Neural cell (in vitro differentiated cells): ENCODE measurements around the gene ORM1. TPM values are rescaled to one million over a fixed set of nuclear protein-coding genes. Genes with fewer than 3 reads are reported as not detected.

Experiments used
- H2AFZ ChIP-seq: fragments of 200-600, 300-800 bp; sonication (generic), shearing (Covaris generic); 2 replicates; pipeline ENCODE4 v1.6.0; 2014; ENCODE audit warnings: low read depth, mild to moderate bottlenecking, antibody characterized with exemption, low read length, moderate library complexity
- H3F3A ChIP-seq: fragments of 200-600 bp; shearing (Covaris generic); 2 replicates; pipeline ENCODE4 v1.6.1; 2016; ENCODE audit warnings: mild to moderate bottlenecking, moderate library complexity, mixed read lengths, antibody characterized with exemption, low read length; ENCODE audit not compliant: insufficient read depth, poor library complexity, severe bottlenecking
- H3K27ac ChIP-seq: fragments of 200-600, 300-800 bp; sonication (generic), shearing (Covaris generic); 2 replicates; pipeline ENCODE4 v1.5.1; 2014; ENCODE audit warnings: mild to moderate bottlenecking, low read length, moderate library complexity
- H3K27me3 ChIP-seq: fragments of 300-800, 200-600 bp; sonication (generic), shearing (Covaris generic); 2 replicates; pipeline ENCODE4 v1.6.0; 2014; ENCODE audit warnings: mild to moderate bottlenecking, low read depth, low read length, moderate library complexity; ENCODE audit not compliant: insufficient read depth
- H3K36me3 ChIP-seq: fragments of 300-800, 200-600 bp; sonication (generic), shearing (Covaris generic); 2 replicates; pipeline ENCODE4 v1.5.1; 2014; ENCODE audit warnings: mild to moderate bottlenecking, antibody characterized with exemption, low read length, moderate library complexity; ENCODE audit not compliant: insufficient read depth
- H3K4me2 ChIP-seq: fragments of 300-800, 200-600 bp; sonication (generic), shearing (Covaris generic); 2 replicates; pipeline ENCODE4 v1.6.0; 2014; ENCODE audit warnings: mild to moderate bottlenecking, low read length
- H3K4me3 ChIP-seq: fragments of 300-800, 200-600 bp; sonication (generic), shearing (Covaris generic); 2 replicates; pipeline ENCODE4 v1.5.1; 2014; ENCODE audit warnings: mild to moderate bottlenecking, low read length, moderate library complexity
- H3K79me2 ChIP-seq: fragments of 200-600 bp; shearing (Covaris generic); replicated peaks from 2 replicates; pipeline ENCODE4 v1.6.0; 2014; ENCODE audit warnings: mild to moderate bottlenecking, low read length, moderate library complexity; ENCODE audit not compliant: insufficient read depth
- H3K9ac ChIP-seq: fragments of 300-800, 200-600 bp; sonication (generic), shearing (Covaris generic); 2 replicates; pipeline ENCODE4 v1.6.1; 2016; ENCODE audit warnings: mild to moderate bottlenecking, low read length, mixed read lengths
- H3K9me2 ChIP-seq: fragments of 200-600 bp; shearing (Covaris generic); 2 replicates; pipeline ENCODE4 v1.6.1; 2016; ENCODE audit warnings: mild to moderate bottlenecking, low read length, mixed read lengths; ENCODE audit not compliant: insufficient read depth
- H3K9me3 ChIP-seq: fragments of 200-600, 300-800 bp; sonication (generic), shearing (Covaris generic); 2 replicates; pipeline ENCODE4 v1.6.1; 2016; ENCODE audit warnings: mild to moderate bottlenecking, mixed run types, low read length, moderate library complexity, mixed read lengths
- H4K20me1 ChIP-seq: fragments of 200-600 bp; shearing (Covaris generic); 2 replicates; pipeline ENCODE4 v1.6.1; 2016; ENCODE audit warnings: mild to moderate bottlenecking, mixed run types; ENCODE audit not compliant: insufficient read depth
- EP300 ChIP-seq: fragments of 450-650 bp; conservative IDR thresholded peaks from 2 replicates; pipeline ENCODE4 v1.6.1; 2014; ENCODE audit warnings: antibody characterized with exemption, mild to moderate bottlenecking, moderate library complexity; ENCODE audit not compliant: poor library complexity, severe bottlenecking
- EZH2 ChIP-seq: fragments of 200-600, 300-800 bp; shearing (Covaris generic), sonication (generic); IDR thresholded peaks from 2 replicates; pipeline ENCODE4 v1.6.1; 2014; ENCODE audit warnings: antibody characterized with exemption, low read length, borderline replicate concordance, mild to moderate bottlenecking; ENCODE audit not compliant: insufficient read depth, poor library complexity, severe bottlenecking
- MXI1 ChIP-seq: fragments of 450-650 bp; conservative IDR thresholded peaks from 2 replicates; pipeline ENCODE4 v1.6.1; 2014; ENCODE audit warnings: antibody characterized with exemption, mild to moderate bottlenecking; ENCODE audit not compliant: poor library complexity, severe bottlenecking
- POLR2AphosphoS5 ChIP-seq: IDR thresholded peaks from 2 replicates; pipeline ENCODE4 v1.6.1; 2012
- RAD21 ChIP-seq: fragments of 450-650 bp; conservative IDR thresholded peaks from 2 replicates; pipeline ENCODE4 v1.6.1; 2014; ENCODE audit warnings: antibody characterized with exemption, mild to moderate bottlenecking, moderate library complexity
- SMC3 ChIP-seq: fragments of 450-650 bp; conservative IDR thresholded peaks from 2 replicates; pipeline ENCODE4 v1.6.1; 2014; ENCODE audit warnings: antibody characterized with exemption, mild to moderate bottlenecking, moderate library complexity; ENCODE audit not compliant: poor library complexity
- TAF1 ChIP-seq: IDR thresholded peaks from 2 replicates; pipeline ENCODE4 v1.6.1; 2012; ENCODE audit warnings: low read depth
- polyA plus RNA-seq: library from polyadenylated mRNA; depleted of rRNA; stranded (reverse); fragments of >200 nt; gene quantifications from 2 replicates; pipeline ENCODE4 v1.2.3, GENCODE V29; 2014
- TF ChIP-seq, protein P1 (sequence below): IDR thresholded peaks from 2 replicates; pipeline ENCODE4 v1.6.1; 2012; ENCODE audit warnings: borderline replicate concordance
- TF ChIP-seq, protein P2 (sequence below): fragments of 450-650 bp; IDR thresholded peaks from 2 replicates; pipeline ENCODE4 v1.5.1; 2014; ENCODE audit warnings: antibody characterized with exemption, mild to moderate bottlenecking, moderate library complexity; ENCODE audit not compliant: poor library complexity, severe bottlenecking

ORM1 gene
- polyA plus RNA-seq, 1 donor from 2014 or later: not detected

DNA sequence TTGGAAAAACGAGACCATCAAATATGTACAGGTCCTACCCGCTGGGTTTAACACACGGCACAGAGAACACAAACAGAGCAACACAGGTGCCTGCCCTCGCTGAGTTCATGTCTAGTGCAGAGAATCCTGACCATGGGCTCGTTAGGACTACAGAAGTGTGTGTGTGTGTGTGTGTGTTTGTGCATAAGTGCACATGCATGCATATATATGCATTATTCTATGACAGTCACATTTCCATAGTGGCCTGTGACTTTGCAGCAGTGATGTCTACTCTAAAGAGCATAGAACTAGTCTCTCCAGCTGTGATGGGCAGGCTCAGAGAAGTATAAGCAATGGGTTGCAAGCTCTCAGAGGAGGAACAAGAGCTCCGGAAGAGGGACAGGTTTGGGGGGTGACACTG is 34.5 kb downstream of the ORM1 start:
- H4K20me1 ChIP-seq: no peaks in the 10 kb centered on the region
- no peaks in the 10 kb centered on the region for H3K27me3 ChIP-seq
- H3K9me3 ChIP-seq: no peaks in the 10 kb centered on the region
- H2AFZ ChIP-seq: no peak overlapping the region
- H3K4me3 ChIP-seq: no peak overlapping the region
- no peak for TF ChIP-seq RAD21
- no peak for TF ChIP-seq POLR2AphosphoS5
- no peak for TF ChIP-seq MXI1
- TF ChIP-seq EZH2: no peak
- no peak for TF ChIP-seq EP300
- TF ChIP-seq, protein P1, sequence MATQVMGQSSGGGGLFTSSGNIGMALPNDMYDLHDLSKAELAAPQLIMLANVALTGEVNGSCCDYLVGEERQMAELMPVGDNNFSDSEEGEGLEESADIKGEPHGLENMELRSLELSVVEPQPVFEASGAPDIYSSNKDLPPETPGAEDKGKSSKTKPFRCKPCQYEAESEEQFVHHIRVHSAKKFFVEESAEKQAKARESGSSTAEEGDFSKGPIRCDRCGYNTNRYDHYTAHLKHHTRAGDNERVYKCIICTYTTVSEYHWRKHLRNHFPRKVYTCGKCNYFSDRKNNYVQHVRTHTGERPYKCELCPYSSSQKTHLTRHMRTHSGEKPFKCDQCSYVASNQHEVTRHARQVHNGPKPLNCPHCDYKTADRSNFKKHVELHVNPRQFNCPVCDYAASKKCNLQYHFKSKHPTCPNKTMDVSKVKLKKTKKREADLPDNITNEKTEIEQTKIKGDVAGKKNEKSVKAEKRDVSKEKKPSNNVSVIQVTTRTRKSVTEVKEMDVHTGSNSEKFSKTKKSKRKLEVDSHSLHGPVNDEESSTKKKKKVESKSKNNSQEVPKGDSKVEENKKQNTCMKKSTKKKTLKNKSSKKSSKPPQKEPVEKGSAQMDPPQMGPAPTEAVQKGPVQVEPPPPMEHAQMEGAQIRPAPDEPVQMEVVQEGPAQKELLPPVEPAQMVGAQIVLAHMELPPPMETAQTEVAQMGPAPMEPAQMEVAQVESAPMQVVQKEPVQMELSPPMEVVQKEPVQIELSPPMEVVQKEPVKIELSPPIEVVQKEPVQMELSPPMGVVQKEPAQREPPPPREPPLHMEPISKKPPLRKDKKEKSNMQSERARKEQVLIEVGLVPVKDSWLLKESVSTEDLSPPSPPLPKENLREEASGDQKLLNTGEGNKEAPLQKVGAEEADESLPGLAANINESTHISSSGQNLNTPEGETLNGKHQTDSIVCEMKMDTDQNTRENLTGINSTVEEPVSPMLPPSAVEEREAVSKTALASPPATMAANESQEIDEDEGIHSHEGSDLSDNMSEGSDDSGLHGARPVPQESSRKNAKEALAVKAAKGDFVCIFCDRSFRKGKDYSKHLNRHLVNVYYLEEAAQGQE: no peak
- TF ChIP-seq TAF1: no peak
- TF ChIP-seq, protein P2, sequence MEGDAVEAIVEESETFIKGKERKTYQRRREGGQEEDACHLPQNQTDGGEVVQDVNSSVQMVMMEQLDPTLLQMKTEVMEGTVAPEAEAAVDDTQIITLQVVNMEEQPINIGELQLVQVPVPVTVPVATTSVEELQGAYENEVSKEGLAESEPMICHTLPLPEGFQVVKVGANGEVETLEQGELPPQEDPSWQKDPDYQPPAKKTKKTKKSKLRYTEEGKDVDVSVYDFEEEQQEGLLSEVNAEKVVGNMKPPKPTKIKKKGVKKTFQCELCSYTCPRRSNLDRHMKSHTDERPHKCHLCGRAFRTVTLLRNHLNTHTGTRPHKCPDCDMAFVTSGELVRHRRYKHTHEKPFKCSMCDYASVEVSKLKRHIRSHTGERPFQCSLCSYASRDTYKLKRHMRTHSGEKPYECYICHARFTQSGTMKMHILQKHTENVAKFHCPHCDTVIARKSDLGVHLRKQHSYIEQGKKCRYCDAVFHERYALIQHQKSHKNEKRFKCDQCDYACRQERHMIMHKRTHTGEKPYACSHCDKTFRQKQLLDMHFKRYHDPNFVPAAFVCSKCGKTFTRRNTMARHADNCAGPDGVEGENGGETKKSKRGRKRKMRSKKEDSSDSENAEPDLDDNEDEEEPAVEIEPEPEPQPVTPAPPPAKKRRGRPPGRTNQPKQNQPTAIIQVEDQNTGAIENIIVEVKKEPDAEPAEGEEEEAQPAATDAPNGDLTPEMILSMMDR: no peak
- no peak for TF ChIP-seq SMC3
- no peaks in the 10 kb centered on the region for H3K79me2 ChIP-seq
- no peak overlapping the region for H3K4me2 ChIP-seq
- H3F3A ChIP-seq: no peaks in the 10 kb centered on the region
- H3K36me3 ChIP-seq: no peaks in the 10 kb centered on the region
- H3K9ac ChIP-seq: no peak overlapping the region
- no peaks in the 10 kb centered on the region for H3K9me2 ChIP-seq
- no peak overlapping the region for H3K27ac ChIP-seq

DNA sequence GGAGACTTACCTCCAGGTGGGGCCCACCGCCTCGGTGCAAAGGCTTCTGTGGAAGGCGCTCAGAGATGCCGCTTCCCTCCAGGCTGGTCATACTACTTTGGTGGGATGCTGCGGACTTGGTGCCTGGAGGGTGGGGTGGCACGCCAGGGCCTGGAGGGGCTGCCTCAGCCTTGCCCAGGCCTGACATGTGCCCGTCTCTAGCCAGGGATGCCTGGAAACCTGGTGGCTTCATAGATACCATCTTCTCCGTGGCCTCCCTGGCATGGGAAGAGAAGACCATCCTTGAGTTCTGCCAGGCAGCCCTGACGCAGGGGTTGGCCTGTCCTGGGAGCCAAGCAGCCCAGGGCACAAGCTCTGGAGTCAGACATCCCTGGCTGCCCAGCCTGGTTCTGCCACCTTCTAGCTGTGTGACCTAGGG is 35.0 kb downstream of the ORM1 start:
- Histone ChIP-seq H2AFZ (no peak overlapping the region), H3K27ac (no peak overlapping the region)

More for the DNA sequence above, 35.0 kb downstream of the ORM1 start:
- Histone ChIP-seq H3F3A (no peaks in the 10 kb centered on the region), H3K9me3 (no peaks in the 10 kb centered on the region), H3K36me3 (no peaks in the 10 kb centered on the region), H3K79me2 (no peaks in the 10 kb centered on the region), H3K27me3 (no peaks in the 10 kb centered on the region), H3K9me2 (no peaks in the 10 kb centered on the region), H3K4me2 (no peak overlapping the region), H3K4me3 (no peak overlapping the region), H4K20me1 (no peaks in the 10 kb centered on the region), H3K9ac (no peak overlapping the region)
- TF ChIP-seq RAD21 (no peak), MXI1 (no peak), POLR2AphosphoS5 (no peak), SMC3 (no peak), TAF1 (no peak), EP300 (no peak)
- TF ChIP-seq, protein P1: no peak
- TF ChIP-seq, protein P2: no peak
